HG02623 (cell line): ENCODE data around the gene KLRF2.

Source experiments
- ATAC-seq: cut with Tn5 transposase; IDR thresholded peaks from one replicate; pipeline ENCODE4 v1.9.1; 2021; ENCODE audit warnings: moderate library complexity; ENCODE audit not compliant: unreplicated experiment

KLRF2 gene

DNA sequence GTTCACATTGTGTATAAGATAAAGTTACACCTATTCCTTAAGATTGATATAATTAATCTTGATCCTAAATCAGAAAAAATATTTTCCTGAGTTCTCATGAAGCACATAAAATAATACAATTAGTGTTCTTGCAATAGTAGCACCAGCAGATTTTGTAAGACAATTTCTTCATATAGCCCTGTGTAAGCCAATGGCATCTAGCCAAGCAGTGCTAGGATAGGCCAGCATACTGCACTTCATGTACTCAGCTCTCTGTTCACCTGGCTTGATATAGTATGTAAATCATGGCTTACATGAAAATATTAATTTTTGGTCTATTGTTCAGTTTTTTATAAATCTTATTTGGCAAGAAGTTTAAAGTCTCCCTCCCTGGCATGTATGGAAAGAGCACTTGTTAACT, 1.9 kb downstream of the KLRF2 start:
- no peak for ATAC-seq

- no peak for ATAC-seq
Observed at GRCh38 chr12:9888665-9889273, 7.5 kb downstream of the KLRF2 start.

- ATAC-seq, result no peak
Observed at GRCh38 chr12:9895215-9895971, 14.1 kb downstream of the KLRF2 start.

DNA sequence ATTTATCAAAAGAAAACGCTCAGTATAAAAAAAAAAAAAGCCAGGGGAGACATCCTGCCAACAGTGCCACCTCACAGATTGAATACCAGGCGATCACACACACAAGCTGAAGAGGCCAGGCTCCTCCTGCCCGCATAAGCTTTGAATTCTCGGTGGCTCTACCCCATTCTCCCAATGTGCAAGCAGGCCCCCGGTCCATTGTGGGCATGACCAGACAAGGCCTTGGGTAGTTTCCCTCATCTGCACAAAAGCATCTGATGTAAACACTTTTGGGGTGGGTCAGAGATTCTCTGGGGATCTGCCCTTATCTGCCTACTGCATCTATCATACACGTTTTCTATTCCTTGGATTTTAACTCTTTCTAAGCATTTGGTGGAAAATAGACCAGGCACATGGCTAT, 16.2 kb downstream of the KLRF2 start:
- no peak for ATAC-seq

DNA sequence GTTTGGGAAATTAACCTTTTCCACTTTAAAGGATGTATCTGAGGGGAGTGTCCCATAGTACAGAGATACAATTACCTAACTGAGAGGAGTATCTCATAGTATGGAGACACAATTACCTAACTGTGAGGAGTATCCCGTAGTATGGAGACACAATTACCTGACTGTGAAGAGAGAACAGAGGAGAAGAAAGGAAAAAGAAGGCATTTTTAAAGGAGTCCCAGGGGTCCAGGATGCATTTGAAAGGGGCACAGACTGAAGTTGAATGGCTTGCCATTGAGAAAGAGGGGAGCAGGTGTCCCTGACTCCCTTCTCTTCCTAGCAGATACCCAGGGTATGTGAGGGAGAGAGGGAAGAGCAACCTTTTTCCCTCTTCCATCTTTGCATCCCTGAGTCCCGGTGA, 17.9 kb downstream of the KLRF2 start:
- no peak for ATAC-seq

- no peak for ATAC-seq
Observed at GRCh38 chr12:9900930-9901329, 19.6 kb downstream of the KLRF2 start.

- ATAC-seq, result no peak
Observed at GRCh38 chr12:9902539-9903228, 21.4 kb downstream of the KLRF2 start.

DNA sequence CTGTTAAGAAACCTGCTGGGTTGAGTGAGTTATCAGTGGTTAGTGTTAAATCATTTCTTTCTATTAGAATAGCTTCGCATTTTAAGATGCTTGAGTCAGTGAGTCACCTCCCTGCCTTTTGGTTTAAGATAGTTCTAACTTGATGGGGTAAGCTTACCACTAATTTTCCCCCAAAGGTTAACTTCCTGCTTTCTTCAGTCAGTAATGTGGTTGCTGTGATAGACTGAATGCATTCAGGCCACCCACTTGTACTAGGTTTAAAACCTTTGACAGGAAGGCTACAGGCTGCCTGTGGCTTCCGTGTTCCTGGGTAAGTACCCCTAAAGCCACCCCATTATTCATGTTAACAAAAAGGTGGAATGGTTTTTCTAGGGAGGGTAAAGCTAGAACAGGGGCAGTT, 25.6 kb downstream of the KLRF2 start:
- no peak for ATAC-seq

GRCh38 chr12:9907769-9908168, 26.5 kb downstream of the KLRF2 start:
- ATAC-seq, result no peak

DNA sequence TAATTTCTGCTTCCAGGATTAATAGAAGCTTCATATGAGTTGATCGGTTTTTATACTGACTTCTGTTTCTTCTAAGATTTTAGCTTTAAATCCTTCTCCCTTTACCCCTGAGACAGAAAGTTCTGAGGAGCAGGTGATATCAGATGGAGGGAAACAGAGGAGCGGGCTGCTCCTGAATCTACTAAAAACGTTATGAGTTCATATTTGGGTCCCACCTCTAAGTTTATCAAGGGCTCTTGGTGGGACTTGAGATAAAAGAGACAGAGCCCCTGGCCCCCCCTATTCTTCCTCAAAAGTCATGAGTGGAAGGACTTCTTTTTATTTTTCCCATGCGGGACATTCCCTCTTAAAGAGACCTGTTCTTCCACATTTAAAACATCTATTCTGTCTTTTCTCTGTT, 27.1 kb downstream of the KLRF2 start:
- no peak for ATAC-seq

GRCh38 chr12:9909724-9910123, 28.4 kb downstream of the KLRF2 start:
- ATAC-seq, result no peak

- no peak for ATAC-seq
Observed at GRCh38 chr12:9910716-9911421, 29.6 kb downstream of the KLRF2 start.

GRCh38 chr12:9911708-9912107, 30.4 kb downstream of the KLRF2 start:
- no peak for ATAC-seq

- no peak for ATAC-seq
Observed at GRCh38 chr12:9919443-9919842, 38.2 kb downstream of the KLRF2 start.

DNA sequence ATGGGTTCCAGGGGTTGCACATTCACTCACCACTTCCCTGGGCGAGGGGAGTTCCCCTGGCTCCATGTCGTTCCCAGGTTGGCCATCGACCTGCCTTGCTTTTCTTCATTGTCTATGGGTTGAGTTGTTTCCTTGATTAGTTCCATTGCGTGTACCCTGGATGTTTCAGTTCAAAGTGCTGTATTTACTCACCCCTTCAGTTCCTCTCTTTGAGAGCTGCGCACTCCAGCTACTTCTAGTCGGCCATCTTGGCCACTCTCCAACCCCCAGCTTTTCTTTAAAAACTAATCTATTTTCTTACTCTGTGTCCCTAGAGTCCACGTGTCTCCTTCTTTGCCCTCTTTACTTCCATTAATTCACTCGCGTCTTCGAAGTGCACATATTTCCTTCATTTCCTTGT, 39.2 kb downstream of the KLRF2 start:
- ATAC-seq, result no peak

DNA sequence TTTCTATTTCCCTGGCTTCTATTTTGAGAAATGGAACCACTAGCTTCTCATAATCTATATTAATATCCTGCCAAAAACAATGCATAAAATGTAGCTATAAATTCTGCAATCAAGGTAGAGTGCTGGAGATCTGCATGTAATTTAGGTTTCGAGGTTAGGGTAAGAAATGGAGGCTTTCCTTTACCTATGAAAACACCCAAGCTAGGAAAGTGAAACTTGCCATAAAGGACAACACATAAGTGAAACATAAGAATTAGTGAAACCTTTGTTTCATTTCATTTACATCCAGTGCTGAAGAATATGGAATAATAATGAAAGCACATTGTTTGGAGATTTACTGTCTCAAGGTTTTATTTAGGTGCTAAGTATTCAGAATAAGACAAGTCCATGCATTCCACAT, 41.1 kb downstream of the KLRF2 start:
- ATAC-seq, result no peak

- no peak for ATAC-seq
Observed at GRCh38 chr12:9925705-9926393, 44.6 kb downstream of the KLRF2 start.

GRCh38 chr12:9926876-9927275, 45.6 kb downstream of the KLRF2 start:
- ATAC-seq, result no peak

GRCh38 chr12:9928607-9929006, 47.3 kb downstream of the KLRF2 start:
- ATAC-seq, result no peak

- no peak for ATAC-seq
Observed at GRCh38 chr12:9931245-9931644, 50.0 kb downstream of the KLRF2 start.

DNA sequence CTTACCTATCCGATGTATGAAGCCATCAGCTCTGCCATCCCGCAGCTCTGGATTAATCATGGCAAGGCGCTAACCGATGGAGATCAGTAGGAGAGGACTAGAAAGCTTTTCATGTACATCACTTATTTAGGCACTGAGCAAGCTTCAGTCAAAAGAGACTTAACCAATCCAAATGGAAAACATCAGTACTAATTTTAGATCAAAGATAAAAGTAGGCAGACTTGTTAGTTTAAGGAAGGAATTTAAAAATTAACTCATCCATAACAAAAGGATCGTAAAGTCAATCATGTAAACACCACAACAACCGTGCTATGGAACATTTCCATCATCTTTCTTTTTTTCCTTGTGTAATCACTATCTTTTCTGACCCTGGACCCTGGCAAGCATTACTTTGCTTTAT, 51.0 kb downstream of the KLRF2 start, which contains the start of gene CLEC2A:
TSS of gene CLEC2A (minus strand) at position 101 of the 400 bp plus-strand sequence. CDS start at position 60, 41 bp downstream.
- ATAC-seq, result no peak
